WI38 (cell line): ENCODE results near the gene HSPBP1.

Source experiments
- H3K4me3 ChIP-seq: 2 replicates; pipeline ENCODE4 v1.5.1; 2011; ENCODE audit warnings: low read depth, mild to moderate bottlenecking, control low read depth, low read length
- CTCF ChIP-seq: IDR thresholded peaks from 2 replicates; pipeline ENCODE4 v1.5.1; 2012; ENCODE audit warnings: low read depth, mild to moderate bottlenecking, control low read depth, low read length

Gene HSPBP1

GRCh38 chr19:55279340-55279739, 570 bp downstream of the HSPBP1 start:
- no peak for TF ChIP-seq CTCF
- peak overlapping the region; percentile 88 for H3K4me3 ChIP-seq

DNA sequence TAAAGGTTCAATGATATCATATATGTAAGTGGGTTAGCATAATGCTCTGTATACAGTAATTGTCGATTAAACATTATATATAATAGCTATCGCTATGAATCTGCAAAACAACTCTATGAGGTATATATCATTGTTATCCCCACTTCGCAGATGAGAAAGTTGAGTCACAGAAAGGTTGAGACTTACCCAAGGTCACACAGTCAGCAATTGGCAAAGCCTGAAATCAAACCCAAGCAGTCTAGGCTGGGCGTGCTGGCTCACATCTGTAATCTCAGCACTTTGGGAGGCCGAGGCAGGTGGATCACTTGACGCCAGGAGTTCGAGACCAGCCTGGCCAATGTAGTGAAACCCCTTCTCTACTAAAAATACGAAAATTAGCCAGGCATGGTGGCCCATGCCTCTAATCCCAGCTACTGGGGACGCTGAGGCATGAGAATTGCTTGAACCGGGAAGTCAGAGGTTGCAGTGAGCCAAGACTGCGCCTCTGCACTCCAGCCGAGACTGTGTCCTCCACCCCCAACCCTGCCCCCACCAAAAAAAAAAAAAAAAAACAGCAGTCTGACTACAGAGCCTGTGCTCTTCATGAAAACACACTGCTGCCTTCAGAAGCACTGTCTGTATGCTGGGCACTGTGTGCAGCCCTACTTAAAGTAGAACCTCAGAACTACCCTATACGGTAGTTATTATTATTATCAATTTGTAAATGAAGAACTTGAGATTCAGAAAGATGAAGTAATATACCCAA, 1.3 kb downstream of the HSPBP1 start:
- no peak for TF ChIP-seq CTCF
- H3K4me3 ChIP-seq: peak overlapping the region; percentile 88; the same call in 1 of the 2 replicates

- H3K4me3 ChIP-seq: no peak overlapping the region
- TF ChIP-seq CTCF: no peak
These were observed 2.4 kb downstream of the HSPBP1 start for GRCh38 chr19:55277494-55277893.

DNA sequence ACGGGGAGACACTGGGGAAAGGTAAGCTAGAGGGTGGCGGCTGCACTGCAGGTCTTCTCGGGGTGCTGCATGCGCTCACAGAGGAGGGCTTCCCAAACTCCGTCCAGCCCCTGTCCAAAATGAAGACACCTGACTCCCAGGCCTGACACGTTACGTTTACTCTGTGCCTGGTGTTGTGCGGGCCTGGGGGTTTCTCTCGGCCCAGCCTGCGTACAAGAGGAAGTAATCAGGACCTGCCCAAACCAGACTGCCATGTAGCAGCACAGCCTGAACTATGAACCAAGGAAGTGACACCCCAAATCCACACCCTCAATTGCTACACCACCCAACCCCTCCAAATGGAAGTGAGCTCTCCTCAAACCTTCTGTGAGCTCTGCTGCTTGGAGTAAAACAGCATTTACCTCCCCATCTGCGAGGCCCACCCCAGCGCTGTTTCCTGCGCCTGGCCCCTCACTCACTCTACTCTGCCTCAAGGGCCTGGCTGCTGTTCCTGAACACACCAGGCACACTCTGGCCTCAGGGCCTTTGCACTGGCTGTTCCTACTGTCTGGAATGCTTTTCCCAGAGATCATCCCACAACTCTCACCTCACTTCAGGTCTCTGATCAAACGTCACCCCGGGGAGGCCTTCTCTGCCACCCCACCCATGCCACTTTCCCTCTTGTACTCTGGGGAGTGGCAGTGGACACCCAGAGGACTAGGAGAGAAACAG, 3.0 kb downstream of the HSPBP1 start:
- no peak for TF ChIP-seq CTCF
- H3K4me3 ChIP-seq: no peak overlapping the region

- H3K4me3 ChIP-seq: no peak overlapping the region
- TF ChIP-seq CTCF: no peak
These were observed 3.8 kb downstream of the HSPBP1 start for GRCh38 chr19:55275851-55276719.

DNA sequence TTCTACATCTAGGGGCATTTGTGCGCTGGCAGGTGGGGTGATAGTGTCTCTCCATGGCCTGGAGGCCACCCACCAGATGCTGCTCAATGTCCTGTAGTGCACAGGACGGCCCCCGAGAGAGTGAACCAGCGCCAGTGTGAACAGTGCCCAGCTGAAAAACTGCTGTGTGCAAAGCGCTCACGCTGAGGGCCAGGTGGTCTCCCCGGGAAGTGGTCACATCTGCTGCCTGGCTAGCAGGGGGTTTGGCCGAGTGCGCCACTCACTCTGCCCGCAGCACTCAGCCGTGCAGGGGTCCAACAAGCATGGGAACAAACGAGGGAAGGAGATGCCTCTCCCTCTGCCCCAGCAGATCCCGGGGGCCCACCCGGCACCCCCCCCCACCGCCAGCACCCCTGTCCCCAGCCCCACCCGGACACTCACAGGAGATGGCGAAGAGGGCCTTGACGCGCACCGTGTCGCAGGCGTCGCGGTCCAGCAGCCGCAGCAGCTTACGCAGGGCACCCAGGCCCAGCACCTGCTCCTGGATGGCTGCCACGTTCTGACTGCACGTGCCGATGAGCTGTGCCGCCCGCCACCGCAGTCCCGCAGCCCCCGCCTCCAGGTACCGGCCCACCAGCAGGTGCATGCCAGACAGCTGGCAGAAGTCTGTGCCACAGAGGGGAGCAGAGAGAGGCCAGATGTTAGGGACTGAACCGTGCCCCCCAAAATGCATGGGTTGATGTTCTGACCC, 5.8 kb downstream of the HSPBP1 start:
- H3K4me3 ChIP-seq: no peak overlapping the region
- no peak for TF ChIP-seq CTCF
